GM10266 (cell line): ENCODE measurements around the gene GAR1.

ENCODE experiments used
- DNase-seq: peaks from one replicate; pipeline ENCODE4 v3.0.0; 2012; ENCODE audit errors: extremely low spot score
- TF ChIP-seq, protein P1 (sequence below): IDR thresholded peaks from 2 replicates; pipeline ENCODE4 v1.5.1; 2012; ENCODE audit warnings: mild to moderate bottlenecking, low read depth; ENCODE audit not compliant: control insufficient read depth, insufficient read depth; ENCODE audit errors: missing control alignments

GAR1 gene

DNA sequence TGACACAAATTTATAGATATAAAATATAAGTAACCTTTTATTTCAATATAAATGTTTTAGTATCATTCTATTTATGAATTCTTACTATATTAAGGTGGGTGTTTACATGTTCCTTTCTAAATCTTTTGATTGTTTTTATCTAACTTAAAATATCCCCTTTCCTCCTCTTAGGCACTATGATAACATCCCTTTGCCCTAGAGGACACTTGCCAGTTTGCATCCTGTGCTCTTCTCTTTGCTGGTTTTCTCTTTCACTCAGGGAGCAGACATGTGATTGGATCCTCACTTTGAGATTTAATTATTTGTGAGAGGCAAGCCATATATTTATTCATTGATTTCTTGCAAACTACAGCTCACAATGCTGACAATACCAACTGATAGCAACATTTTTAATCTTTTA lies 48.6 kb downstream of the GAR1 start:
- DNase-seq: no peak
- TF ChIP-seq, protein P1, sequence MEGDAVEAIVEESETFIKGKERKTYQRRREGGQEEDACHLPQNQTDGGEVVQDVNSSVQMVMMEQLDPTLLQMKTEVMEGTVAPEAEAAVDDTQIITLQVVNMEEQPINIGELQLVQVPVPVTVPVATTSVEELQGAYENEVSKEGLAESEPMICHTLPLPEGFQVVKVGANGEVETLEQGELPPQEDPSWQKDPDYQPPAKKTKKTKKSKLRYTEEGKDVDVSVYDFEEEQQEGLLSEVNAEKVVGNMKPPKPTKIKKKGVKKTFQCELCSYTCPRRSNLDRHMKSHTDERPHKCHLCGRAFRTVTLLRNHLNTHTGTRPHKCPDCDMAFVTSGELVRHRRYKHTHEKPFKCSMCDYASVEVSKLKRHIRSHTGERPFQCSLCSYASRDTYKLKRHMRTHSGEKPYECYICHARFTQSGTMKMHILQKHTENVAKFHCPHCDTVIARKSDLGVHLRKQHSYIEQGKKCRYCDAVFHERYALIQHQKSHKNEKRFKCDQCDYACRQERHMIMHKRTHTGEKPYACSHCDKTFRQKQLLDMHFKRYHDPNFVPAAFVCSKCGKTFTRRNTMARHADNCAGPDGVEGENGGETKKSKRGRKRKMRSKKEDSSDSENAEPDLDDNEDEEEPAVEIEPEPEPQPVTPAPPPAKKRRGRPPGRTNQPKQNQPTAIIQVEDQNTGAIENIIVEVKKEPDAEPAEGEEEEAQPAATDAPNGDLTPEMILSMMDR: no peak

DNA sequence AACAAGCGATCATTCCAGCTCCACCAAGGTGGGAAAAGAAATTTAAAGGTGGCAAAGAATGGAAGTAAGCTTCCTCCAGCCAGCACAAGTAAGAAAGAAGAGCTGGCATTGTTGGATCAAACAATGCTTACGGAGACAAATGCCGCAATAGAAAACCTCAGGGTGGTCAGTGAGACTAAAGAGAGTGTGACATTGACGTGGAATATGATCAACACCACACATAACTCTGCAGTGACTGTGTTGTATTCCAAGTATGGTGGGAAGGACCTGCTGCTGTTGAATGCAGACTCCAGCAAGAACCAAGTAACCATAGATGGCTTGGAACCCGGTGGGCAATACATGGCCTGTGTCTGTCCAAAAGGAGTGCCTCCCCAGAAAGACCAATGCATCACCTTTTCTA lies 54.5 kb downstream of the GAR1 start:
- DNase-seq: no peak
- TF ChIP-seq, protein P1: no peak

DNA sequence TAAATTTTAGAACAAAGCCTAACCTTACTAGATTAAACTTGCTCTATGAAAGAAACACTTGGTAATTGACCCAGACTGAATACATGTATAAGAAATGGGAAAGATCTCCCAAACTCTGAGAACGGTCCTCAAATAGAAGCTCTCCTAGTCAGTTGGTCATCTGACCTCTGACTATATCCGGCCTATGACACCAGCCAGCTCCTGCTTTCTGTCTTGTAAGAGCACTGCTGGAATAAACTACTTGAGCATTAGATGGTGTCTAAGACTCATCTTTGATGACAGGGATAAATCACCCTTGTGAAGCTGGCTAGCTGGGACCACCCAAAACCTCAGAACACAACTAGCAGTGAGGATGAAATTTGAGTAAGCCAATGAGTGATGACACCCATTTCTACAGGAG lies 56.5 kb downstream of the GAR1 start:
- no peak for DNase-seq
- TF ChIP-seq, protein P1: no peak

DNA sequence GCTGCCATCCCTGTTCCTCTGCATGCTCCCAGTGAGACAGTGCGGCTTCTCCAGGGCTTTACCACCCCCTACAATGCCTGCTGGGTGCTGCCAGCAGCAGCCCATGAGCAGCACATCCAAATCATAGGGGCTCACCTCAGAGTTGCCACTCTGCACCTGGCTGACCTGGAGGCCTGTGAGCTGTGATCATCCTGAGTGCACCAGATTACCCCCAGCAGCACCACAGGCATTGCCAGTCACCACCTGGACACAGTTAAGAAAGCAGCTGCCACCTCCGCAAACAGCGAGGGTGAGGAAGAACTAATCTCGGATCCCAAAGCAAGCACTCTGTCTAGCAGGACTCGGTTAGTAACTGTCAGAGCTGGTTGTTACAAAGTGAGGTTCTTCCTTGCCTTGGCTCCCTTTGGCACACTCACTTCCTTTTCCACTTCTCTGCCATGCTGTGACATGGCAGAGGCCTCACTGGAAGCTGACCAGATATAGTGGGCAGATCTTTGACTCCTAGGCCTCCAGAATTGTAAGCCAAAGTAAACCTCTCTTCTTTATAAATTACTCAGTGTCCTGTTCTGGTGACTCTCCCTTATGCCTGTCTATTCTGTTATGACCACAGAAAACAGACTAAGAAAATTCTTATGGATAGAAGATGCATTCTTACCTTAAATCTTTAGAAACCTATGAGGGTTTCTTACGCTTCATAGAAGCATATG lies 57.5 kb downstream of the GAR1 start:
- no peak for DNase-seq
- TF ChIP-seq, protein P1: no peak

DNA sequence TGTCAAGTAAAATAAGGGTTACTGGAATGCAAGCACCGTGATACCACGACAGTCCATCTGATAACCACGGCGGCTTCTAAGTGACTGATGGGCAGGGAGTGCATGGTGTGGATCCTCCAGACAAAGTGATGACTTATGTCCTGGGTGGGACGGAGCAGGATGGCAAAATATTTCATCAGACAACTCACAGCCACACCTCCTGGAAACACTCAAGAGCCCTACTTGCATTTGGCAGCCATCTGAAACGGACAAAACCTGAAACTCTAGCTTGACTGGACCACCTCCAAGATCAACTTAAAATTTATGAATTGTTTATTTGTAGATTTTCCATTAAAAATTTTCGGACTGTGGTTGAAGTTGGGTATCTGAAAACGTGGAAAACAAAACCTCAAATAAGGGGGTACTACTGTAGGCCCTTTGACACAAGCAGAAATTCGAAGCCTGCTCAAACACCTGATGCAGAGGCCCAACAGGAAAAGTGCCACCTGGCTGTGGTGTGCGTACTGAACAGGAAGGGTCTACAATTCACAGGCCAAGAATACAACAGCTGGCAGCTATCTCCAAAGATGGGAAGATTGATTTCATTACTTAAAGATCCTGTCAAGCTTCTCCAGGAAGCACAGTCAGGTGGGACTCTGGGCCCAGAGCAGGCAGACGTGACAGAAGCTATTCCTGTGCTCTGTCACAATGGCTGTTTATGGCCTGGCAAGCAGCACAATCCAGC lies 58.4 kb downstream of the GAR1 start:
- no peak for DNase-seq
- TF ChIP-seq, protein P1: no peak
